ENCODE measurements around the gene TSPAN13. TPM values are rescaled to one million over a fixed set of nuclear protein-coding genes. Genes with fewer than 3 reads are reported as not detected.

TSPAN13 gene
- total and polyA plus RNA-seq, 10 of the 15 experiments (the other 5 are each of a cell fraction or from before 2014, with no cell fraction given), result 0.26 to 0.37 TPM; not detected in 8

- no peaks in the 10 kb centered on the region for H3K79me2 ChIP-seq (ENCODE audit: control insufficient read depth, insufficient read depth, low read length)
- ChIA-PET RAD21 (ENCODE audit: unreplicated experiment) (no interaction called here), SMC1A (ENCODE audit: uncharacterized antibody, unreplicated experiment) (no interaction called here), CTCF (no interaction called here), POLR2A (no interaction called here)
- in situ Hi-C loops (cut with MboI), result no loop called here
- FAIRE-seq (no peak), DNase-seq (ENCODE audit: low read depth, low spot score) (no peak), ATAC-seq (no peak)
- BruUV-seq (replicated peaks), result no TSS peak
- H3K27me3 ChIP-seq (replicated peaks in 1 of 2; ENCODE audit: control insufficient read depth in 2 of 2, insufficient read depth in 2 of 2, low read length in 1 of 2), result no peaks in the 10 kb centered on the region
- H2AFZ ChIP-seq (ENCODE audit: control insufficient read depth, low read depth, low read length), result no peak overlapping the region
- H3K4me2 ChIP-seq (ENCODE audit: control insufficient read depth, insufficient read depth), result no peak overlapping the region
- H3K36me3 ChIP-seq (ENCODE audit: control insufficient read depth in 2 of 2, insufficient read depth in 2 of 2, low read length in 1 of 2), result no peaks in the 10 kb centered on the region
- no peak for TF ChIP-seq MYC (IDR thresholded peaks at IDR 0.05; ENCODE audit: insufficient read depth, insufficient read length, insufficient replicate concordance, low read length, severe bottlenecking)
- TF ChIP-seq SIX5 (IDR thresholded peaks at IDR 0.05; ENCODE audit: low read depth, low read length, severe bottlenecking), result no peak
- TF ChIP-seq SUZ12 (IDR thresholded peaks at IDR 0.05; ENCODE audit: unreplicated experiment), result no peak
- no peak for TF ChIP-seq BCL11A (IDR thresholded peaks at IDR 0.05; ENCODE audit: low read depth, low read length)
- no peak for TF ChIP-seq CHD4 (IDR thresholded peaks at IDR 0.05)
- TF ChIP-seq CBX5 (IDR thresholded peaks at IDR 0.05; ENCODE audit: low read depth), result no peak
- TF ChIP-seq NFXL1 (IDR thresholded peaks at IDR 0.05; ENCODE audit: borderline replicate concordance), result no peak
- TF ChIP-seq NFYA (IDR thresholded peaks at IDR 0.05; ENCODE audit: borderline replicate concordance, low read depth, low read length), result no peak
- TF ChIP-seq NKRF (conservative IDR thresholded peaks at IDR 0.05), result no peak
- TF ChIP-seq STAT1 (conservative IDR thresholded peaks at IDR 0.05), result no peak
- TF ChIP-seq SIN3A (IDR thresholded peaks at IDR 0.05; ENCODE audit: low read depth, low read length), result no peak
- TF ChIP-seq CEBPB (IDR thresholded peaks at IDR 0.05; ENCODE audit: borderline replicate concordance in 1 of 2, low read depth in 2 of 2, low read length in 2 of 2), result no peak
- no peak for TF ChIP-seq MLLT1 (IDR thresholded peaks at IDR 0.05)
- TF ChIP-seq MTA2 (IDR thresholded peaks at IDR 0.05; ENCODE audit: low read depth), result no peak
- TF ChIP-seq ASH2L (IDR thresholded peaks at IDR 0.05; ENCODE audit: borderline replicate concordance, low read depth), result no peak
- TF ChIP-seq ZBTB11 (CRISPR knock-in tag; IDR thresholded peaks at IDR 0.05), result no peak
- TF ChIP-seq TBL1XR1 (IDR thresholded peaks at IDR 0.05; ENCODE audit: low read depth, low read length), result no peak
- TF ChIP-seq JUND (IDR thresholded peaks at IDR 0.05; ENCODE audit: low read depth, low read length), result no peak
- no peak for TF ChIP-seq SRF (IDR thresholded peaks at IDR 0.05; ENCODE audit: low read depth in 2 of 2, low read length in 2 of 2)
- no peak for TF ChIP-seq GATAD2B (conservative IDR thresholded peaks at IDR 0.05; ENCODE audit: low read depth)
- no peak overlapping the region for H3K27ac ChIP-seq (ENCODE audit: control insufficient read depth, insufficient read depth)
- intact Hi-C loops (cut with micrococcal nuclease; ENCODE audit: unreplicated experiment), result no loop called here
- H4K20me1 ChIP-seq (ENCODE audit: control insufficient read depth, insufficient read depth), result no peaks in the 10 kb centered on the region
- H3K9ac ChIP-seq (ENCODE audit: control insufficient read depth, insufficient read depth, low read length), result no peak overlapping the region
- 67% methylated on average over 1 of the region's 1 CpG for WGBS (ENCODE audit: insufficient coverage, insufficient replicate concordance, low lambda C conversion rate, missing lambda C conversion rate)
- no peaks in the 10 kb centered on the region for H3K9me3 ChIP-seq (replicated peaks; ENCODE audit: control insufficient read depth, insufficient read depth, low read length)
- no peak overlapping the region for H3K4me3 ChIP-seq
- H3K4me1 ChIP-seq (ENCODE audit: control insufficient read depth, insufficient read depth, low read length), result no peaks in the 10 kb centered on the region
These were observed 33.9 kb upstream of the TSPAN13 start for GRCh38 chr7:16719699-16720098.

Data from GM12878 (cell line).